NCI-H510A (cell line): ENCODE results near the gene TBC1D14.
"Not testable (repeated sequence)": the region's sequence is repeated elsewhere in the genome, so short reads cannot be mapped to it uniquely, and the experiment has no call there.

ENCODE experiments used
- DNase-seq: peaks from one replicate; lab custom pipeline; 2025; lab: John Stamatoyannopoulos, UW

TBC1D14 gene

DNA sequence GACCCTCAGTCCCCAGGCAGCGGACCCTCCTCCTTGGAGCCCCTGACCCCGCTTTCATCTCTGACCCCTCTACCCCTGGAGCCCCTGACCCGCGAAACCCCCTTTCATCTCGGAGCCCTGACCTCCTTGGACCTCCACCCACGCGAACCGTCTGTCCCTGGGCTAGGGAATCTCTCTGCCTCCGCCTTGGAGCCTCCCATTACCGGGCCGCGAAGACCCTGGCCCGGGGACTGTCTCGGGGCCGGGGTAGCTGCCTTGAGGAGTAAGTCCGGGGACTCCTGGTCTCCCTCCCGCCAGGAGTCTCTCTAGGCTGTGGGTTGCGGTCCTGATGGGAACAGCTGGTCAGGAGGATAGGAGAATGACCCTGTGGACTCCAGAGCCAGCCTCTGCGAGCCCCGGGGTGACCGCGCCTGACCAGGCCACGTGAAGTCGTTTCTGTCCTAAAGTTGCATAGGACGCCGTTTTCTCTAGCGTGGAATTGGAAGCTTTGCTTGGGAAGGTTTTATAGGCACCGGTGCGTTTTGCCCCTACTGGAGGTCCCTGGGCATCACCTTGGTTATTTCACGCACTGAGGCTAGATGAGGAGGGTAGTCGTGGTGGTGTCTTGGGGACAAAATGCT lies 824 bp downstream of the TBC1D14 start:
- DNase-seq, result no peak

DNA sequence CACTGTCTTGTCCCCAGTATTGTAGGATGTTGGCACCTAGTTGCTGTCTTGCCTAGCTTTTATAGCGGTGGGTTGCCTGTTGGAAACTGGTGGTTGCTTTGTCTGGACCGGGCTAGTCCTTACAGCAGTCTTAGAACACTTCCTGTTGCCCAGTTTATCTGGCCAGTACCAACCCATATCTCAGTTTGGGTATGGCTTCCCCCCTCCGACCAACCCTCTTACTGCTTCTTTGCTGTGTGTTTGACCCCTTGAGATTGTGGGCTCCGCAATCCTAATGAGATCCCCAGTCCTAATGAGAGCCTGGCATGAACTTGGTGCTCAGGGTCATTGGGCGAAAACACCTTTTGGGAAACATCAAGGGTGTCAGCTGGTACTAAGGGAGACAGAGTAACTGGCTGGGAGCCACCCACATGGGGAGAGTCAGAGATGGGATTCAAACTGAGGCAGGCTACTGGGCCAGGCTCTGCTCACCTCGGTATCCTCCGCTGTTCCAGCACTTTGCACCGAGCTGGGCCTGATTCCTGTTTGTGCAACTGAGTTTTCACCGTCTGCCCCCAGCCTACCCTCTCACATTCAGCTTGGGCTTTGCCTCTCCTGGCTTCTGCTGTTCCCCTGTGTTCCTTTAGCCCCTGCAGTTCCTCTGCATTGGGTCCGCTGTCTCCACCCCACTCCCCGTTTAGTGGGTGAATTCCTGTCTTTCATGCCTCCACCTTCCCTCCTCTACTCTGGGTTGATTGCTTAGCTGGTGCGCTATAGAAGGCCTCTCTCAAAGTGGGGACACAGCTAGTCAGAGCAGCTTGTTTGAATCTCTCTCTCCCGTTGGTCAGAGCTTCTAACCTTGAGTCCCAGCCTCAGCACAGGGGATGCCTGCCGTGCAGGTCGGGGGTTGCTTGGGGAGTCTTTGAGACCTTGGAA lies 1.6 kb downstream of the TBC1D14 start:
- DNase-seq, result no peak

DNA sequence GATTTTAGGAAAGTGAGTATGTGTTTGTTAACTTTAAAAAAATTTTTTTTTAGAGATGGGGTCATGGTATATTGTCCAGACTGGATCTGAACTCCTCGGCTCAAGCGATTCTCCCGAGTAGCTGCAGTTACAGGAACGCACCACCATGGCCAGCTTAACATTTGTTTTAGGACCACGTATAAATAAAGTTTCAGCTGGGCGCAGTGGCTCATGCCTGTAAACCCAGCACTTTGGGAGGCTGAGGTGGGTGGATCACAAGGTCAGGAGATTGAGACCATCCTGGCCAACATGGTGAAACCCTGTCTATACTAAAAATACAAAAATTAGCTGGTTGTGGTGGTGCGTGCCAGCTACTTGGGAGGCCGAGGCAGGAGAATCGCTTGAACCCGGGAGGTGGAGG lies 2.3 kb downstream of the TBC1D14 start:
- not testable (repeated sequence) for DNase-seq

DNA sequence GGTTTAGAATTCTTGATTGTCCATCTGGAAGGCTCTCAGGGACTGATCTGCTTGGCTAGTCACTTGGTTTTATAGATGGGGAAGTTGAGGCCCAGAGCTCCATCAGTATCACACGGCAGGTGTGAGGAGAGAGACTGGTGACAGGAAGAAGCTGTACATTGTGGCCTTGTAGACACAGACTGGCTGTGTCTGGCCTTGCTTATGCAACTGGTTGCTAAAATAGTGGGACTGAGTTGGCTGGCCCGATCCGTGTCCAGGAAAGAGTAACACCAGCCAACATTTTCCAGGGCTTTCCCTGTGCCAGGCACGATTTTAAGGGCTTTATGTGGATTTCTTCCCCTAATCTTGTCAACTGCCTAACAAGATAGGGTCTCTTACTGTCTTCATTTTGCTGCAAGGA lies 2.8 kb downstream of the TBC1D14 start:
- no peak for DNase-seq

DNA sequence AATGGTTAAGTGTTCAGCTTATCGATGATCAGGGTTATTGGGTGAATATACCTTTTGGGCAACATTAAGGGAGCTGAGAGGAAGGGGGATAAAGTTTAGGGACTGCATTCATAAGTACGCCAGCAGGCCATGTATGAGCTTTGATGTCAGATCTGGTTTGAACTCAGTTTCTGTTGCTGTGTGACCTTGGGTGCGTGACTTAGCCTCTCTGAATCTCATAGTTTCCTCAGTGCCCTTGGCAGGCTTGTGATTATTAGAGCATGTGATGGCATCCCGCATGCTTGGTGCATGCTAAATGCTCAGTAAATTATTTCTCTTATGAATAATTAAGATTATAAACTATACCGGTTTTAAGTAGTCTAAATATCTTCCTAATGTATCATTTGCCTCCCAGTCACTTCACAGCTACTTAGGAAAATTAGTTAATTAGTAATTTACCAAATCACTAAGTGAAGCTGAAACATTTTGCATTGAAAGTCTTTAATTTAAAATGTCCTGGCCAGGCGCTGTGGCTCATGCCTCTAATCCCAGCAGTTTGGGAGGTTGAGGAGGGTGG lies 3.8 kb downstream of the TBC1D14 start:
- no peak for DNase-seq

DNA sequence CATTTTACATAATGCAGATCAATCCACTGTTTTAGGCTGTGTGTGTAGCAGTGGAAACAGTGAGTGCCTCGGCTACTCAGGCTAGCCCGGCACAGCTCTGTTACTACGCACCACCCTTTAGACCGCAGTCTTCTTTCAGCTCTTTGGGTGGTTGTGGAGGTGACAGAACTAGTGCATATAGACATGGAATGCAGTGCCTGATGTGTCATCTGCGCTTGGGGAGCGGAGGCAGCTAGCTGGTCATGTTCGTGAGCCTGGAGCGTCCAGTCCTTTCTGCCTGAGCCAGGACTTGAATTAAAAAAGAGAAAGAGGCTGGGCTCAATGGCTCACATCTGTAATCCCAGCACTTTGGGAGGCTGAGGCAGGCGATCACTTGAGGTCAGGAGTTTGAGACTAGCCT lies 4.8 kb downstream of the TBC1D14 start:
- no peak for DNase-seq

DNA sequence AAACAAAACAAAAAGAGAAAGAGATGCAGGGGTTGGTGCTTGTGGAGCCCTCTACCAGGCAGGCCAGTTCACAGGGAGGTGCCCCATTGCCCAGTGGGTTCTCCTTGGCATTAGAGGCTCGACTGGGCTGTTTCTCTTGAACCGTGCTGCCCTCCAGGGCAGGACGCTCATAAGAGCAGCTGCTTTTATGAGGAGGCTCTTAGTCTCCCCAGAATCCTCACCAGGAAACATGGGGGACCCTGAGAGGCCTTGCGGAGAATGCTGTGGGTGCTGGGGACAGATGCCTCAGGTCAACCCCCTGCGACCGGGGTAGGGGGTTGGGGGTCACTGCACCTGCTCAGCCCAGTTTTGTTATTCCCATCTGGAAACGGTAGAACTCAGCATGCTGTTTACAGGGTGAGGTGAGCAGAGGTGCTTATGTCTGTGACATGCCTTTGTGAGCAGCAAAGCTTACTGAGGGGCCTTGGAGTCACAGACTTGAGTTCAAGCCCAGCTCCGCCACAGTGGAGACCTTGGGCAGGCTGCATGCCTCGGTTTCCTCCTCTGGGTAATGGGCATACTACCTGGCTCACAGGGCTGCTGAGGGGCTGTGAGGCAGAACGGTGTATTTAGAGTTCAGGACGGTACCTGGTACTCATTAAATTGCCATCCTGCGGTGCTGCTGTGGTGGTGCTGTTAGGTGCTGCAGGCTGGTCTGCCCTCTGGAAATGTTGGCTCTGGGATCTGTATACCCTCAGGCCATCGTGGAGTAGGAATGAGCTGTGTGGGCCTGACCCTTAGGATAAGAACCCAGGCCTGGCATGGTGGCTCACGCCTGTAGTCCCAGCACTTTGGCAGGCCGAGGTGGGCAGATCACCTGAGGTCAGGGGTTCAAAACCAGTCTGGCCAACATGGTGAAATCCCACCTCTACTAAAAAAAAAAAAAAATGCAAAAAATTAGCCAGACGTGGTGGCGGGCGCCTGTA lies 5.7 kb downstream of the TBC1D14 start:
- no peak for DNase-seq

DNA sequence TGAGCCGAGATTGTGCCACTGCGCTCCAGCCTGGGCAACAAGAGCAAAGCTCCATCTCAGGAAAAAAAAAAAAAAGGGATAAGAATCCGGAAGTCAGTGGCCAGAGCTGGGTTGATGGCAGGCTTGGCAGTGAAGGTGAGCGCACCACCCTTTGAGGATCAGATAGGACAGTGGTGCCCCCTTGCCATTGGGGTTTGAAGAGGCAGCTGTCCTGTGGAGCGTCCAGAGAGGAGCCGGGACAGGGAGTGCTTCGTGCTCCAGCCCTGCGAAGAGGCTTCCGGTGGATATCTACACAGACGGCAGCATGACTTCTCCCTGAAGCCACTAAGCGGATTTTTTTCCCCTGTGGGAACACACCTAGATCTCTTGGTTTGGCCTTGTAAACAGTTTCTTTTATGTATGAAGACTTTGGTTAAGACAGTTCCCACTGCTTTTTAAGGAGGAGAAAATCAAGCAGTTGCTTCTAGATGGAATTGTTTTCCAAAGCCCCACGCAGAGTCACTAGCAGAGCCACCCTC lies 6.5 kb downstream of the TBC1D14 start:
- no peak for DNase-seq

DNA sequence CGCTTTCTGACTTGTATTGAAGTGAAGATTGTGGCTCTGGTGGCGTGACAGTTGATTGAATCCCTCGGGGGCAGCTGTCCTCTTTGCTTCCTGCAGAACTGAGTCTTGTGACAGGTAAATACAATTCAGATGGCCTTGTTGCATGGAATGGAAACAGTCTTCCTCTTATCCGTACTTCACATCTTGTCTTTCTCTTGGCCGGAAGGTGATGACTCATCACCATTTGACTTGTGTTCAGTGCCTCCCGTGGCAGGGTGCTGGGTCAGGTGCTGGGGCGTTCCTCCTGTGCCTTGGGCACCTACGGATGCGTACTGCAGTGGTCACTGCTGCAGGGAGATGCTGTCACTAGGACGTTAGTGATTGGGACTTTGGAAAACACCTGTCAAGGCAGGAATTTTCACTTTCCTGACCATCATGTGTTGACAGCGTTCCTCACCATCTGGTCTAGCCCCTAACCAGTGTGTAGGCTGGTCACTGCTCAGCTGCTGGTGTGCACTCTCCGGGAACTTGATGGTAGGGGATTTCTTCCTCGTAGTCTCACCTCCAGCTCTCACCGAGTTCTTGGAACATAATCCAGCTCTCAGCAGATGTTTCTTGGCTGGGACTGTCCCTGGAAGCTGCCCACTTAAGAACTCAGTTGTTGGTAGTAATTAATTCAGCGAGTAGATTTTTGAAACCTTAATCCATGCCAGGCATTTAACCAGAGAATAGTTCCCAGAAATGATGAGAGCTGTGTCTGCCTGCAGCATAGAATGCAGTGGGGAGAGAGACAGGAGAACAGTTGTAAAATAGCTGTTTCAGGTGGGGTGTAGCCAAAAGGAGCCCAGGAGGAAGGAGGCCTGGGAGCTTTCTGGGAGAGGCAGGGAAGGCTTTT lies 7.2 kb downstream of the TBC1D14 start:
- DNase-seq, result no peak

DNA sequence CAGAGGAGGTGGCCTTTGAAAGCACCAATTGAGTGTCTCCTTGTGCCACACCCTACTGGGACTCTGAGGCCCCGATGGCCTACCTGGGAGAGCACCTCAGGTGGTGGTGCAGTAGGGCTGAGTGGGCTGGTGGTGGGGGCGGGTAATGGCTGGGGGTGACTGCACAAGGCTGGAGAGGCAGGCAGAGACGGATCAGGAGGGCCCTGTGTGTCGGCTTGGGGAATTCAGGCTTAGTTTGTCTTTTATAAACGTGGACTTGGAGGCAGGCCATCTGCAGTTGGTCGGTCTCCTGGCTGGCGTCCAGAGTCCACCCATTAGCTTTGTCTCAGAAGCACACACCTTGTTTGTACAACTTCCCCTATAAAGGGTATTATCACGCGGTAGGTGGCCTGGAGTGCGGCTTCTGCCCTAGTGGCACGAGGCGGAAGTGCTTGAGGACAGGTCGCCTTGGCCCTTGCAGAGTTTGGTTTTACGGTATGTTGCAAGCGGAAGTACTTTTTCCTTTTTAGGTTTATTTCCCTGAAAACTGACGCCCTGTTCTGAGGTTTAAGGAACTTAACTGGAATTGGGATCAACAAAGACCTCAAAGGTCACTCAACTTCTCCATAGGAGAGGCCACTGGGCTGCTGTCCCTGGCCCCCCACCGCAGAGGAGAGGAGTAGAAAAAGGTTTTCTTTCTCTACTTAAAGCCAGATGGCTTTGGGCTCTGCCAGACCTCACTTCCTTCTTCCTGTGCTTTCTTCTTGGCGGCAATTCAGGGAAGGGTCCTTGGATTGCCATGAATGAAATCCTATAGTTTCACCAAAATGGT lies 8.0 kb downstream of the TBC1D14 start:
- peak; percentile 81 for DNase-seq

DNA sequence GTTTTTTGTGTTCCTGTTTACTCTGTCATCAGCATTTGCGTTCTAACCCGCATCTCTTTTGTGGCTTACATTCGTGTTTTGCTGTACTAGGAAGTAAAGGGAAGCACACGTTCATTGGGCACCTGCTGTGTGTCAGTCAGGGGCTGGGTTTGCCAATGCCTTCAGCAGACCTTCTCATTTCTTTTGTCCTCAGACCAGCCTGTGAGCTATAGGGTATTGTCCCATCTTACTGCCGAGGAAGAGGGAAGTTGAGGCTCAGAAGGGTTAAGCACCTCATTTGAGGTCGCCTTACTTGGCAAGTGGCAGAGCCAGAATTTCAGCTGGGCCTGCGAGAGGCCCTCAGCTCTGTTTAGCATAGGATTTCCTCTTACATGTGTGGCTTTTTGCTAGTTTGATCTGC lies 8.7 kb downstream of the TBC1D14 start:
- DNase-seq, result no peak

DNA sequence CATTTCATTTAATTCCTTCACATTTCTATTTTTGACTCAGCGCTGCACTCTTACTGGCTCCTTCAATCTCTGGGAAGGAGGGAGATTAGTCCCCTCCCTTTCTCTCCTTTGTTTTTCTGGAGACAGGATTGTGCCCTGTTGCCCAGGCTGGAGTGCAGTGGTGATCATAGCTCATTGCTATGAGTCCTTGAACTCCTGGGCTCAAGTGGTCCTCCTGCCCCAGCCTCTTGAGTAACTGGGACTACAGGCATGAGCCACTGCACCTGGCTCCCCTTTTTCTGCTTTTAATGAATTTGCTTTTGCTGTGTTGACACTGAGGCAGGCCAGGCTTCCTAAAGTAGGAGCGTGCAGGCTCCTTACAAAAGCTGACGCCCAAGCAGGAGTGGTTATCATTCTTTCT lies 10.5 kb downstream of the TBC1D14 start:
- DNase-seq, result peak; percentile 48

DNA sequence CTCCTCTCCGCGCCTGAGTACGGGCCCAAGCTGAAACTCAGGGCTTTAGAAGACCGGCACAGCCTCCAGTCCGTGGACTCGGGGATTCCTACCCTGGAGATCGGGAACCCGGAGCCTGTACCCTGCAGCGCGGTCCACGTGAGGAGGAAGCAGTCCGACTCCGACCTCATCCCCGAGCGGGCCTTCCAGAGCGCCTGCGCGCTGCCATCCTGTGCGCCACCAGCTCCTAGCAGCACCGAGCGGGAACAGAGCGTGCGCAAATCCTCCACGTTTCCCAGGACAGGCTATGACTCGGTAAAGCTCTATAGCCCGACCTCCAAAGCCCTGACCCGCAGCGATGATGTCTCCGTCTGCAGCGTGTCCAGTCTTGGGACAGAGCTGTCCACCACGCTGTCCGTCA lies 13.9 kb downstream of the TBC1D14 start:
- DNase-seq, result no peak

DNA sequence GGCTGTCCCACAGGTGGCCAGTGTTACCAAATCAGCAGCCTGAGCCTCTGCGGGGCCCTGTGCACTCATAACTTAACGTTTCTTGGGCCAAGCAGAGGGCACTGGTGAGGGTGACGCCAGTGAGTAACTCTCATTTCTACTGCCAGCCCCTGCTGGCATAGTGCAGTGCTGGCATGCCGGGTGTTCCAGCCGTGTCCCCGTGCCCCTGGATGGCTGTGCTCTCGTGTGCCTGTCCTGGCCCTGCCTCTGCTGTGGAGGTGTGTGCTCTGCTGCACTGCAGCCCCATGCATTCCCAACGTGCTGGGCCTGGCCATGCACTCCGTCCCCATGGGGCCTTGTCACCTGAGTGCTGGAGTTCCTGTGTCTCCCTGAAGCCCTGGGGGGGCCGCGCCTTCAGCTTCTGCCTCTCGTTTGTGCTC lies 14.7 kb downstream of the TBC1D14 start:
- no peak for DNase-seq

DNA sequence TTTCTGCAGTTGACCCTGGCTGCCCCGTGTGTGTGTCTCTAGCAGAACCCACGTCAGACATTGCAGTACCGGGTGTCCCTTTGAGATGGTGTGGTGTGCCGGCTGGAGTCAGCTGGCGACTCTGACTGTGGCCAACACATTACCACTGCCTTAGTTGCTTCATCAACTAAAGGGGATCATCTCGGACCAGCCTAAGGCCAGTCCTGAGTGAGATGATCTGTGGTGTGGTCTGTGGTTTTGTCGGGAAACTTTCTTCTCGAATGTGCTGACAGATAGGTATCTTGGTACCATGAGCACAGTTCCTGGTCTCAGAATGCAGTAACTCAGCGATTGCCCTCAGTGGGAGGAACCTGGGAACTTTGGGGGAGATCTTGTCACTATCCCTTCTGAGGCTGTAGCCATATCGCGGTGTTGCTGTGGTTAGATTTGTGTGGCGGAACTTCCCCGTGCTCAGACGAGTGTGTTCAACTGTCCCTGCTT lies 15.8 kb downstream of the TBC1D14 start:
- no peak for DNase-seq

DNA sequence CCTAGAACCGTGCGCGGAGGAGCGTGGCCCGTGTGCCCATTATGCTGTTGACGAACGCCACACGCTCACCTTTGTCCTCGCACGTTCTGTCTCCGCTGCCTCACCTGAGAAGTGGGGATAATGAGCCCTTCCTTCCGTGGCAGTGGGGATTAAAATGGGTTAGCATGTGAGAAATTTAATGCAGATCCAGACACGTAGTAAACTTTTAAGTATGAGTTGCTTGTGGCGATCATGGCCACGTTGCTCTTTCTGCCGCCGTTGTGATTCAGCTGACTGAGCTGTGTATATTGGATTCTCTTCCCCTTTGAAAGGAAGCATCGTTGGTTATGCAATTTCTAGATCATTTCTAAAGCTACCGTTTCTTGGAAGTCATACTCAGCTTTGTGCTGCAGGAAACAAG lies 16.5 kb downstream of the TBC1D14 start:
- DNase-seq, result no peak

DNA sequence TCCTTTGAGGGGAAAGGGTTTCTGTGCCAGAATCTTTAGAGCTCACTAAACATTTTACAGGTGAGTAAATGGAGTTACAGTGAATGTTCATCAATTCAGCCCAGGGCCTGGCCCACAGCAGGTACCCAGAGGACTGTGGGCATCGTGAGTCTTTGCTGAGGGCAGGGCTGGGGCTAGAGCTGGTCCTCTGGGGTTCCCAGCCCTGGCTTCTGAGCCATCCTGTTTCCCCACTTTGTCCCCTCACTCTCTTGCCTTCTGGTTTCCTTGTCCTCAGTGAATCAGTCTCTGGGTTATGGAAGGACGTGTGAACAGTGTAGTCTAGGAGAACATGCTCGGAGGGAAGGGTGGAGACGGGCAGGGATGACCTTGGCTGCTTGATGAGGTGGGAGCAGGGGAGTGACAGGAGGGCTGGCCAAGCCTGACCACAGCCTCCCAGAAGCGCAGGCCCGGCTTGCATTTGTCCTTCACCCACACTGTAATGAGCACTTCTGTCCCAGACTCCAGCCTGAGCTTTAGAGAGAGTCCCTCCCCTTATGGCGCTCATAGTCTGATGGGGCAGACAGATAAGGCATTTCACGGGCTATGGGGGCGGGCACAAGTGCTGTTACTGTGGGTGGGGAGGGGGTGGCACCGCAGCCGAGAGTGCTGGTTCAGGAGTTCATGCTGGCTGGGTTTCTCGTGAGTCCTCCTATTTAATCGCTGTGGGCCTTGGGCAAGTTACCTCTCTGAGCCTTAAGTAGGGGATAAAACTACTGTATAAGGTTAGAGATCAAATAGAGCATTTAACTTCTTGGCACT lies 17.3 kb downstream of the TBC1D14 start:
- DNase-seq, result no peak

DNA sequence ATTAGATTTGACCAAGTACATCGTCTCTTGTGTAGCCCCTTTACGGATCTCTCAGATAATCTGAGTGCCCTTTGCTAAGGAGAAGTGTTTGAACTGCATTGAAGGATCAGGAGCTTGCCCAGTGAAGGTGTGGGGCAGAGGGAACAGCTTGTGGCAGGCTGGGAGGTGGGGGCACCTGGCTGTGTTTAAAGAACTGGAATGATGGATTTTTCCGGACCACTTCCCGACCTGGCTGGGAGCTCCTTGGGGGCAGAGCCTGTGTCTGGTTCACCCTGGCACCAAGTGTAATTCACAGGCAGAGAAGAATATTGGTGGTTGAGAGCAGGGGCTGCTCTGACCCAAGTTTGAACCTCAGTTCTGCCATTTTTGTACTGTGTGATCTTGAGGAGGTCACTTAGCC lies 18.5 kb downstream of the TBC1D14 start:
- no peak for DNase-seq

DNA sequence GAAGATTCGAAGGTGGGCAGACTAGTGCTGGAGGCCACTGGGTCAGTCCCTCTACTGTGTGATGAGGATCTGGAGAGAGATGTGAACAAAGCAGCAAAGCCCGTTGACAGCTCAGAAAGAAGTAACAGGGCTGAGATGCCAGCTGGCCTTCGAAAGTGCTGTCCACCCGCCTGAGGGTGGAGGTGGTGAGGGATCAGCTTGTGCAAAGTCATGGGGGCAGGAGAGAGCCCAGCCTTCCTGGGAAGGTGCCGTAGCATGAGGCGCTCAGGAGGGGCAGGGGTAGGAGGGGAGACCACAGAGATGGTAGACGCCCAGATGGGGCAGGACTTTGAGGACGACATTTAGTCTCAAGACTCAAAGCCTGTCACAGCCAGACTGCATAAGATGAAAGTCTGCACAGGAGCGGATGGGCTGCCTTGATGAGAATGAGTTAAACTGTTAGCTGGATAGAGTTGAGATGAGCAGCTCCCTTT lies 19.7 kb downstream of the TBC1D14 start:
- no peak for DNase-seq
